GM19238 (cell line): ENCODE results near the gene PLXND1.
"Not testable (repeated sequence)": the region's sequence is repeated elsewhere in the genome, so short reads cannot be mapped to it uniquely, and the experiment has no call there.

Experiments used
- DNase-seq: peaks from one replicate; pipeline ENCODE4 v3.0.0; 2011; ENCODE audit warnings: low spot score; ENCODE audit not compliant: insufficient read length

PLXND1 gene

DNA sequence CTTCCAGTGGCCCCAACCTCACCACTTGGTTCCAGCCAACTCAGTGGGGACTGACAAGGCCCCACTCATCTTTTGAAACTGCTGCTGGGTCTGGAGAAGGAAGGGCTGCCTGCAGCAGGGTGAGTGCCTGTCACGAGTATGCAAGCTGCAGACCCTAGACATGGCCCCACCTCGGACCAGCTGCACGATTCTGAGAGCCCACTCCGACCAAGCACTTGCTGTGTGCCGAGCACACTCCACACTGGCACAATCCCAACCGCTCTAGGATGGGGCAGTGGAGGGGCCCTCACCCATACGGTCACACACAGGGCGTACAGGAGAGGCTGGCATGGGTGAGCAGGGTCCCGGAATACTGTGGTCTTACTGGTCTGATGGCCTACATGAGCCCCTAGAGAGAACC lies 8.0 kb upstream of the PLXND1 start:
- DNase-seq = no peak

DNA sequence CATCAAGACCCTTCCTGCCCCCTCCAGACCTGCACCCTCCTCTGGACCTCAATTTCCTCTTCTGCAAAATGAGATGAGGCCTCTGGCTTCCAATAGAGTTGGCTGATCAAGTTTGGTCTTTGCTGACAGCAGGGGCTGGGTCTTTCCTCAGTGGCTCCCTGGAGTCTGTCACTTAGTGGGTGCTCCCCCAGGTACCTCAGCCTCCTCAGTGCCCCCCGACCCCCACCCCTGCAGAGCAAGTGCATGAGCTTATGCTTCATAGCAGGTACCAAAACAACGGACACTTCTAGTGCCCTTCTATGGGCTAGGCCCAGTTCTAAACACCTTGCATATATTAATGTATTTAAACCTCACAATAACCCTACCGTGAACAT lies 6.9 kb upstream of the PLXND1 start:
- DNase-seq = no peak

DNA sequence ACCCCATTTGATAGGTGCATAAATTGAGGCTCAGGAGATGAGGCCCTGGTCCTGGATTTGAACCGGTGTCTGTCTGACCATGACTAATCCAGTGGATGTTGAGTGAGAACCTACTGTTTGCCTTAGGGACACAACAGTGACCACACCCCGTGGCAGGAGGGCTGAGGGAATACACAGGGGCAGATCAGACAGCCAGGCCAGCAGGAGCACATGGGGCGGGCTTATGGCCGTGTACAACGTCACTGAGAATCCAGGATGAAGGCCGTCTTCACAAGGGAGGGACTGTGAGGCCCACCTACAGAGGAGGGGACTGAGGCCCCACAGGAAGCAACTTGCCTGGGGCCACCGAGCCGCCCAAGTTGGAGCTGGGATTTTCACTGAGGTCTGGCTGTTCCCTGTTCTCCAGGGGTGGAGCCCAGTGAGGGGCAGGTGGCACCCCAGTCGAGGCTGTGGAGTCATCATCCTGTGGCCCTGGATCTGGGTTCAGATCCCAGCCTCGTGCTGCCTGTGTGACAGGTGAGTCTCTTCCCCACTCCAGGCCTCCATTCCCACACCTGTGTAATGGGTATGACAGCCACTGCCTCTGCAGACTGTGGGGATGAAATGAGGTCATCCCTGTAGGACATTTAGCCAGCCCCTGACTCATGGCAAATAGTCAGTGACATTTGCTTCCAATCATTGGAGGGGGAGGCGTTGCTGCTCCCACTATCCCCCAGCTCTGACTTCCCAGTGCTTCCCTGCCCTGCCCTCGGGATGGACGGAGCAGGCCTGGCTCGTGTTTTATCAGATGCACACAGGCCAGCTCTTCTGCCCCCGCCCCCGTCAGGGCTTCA lies 6.3 kb upstream of the PLXND1 start:
- DNase-seq = no peak

DNA sequence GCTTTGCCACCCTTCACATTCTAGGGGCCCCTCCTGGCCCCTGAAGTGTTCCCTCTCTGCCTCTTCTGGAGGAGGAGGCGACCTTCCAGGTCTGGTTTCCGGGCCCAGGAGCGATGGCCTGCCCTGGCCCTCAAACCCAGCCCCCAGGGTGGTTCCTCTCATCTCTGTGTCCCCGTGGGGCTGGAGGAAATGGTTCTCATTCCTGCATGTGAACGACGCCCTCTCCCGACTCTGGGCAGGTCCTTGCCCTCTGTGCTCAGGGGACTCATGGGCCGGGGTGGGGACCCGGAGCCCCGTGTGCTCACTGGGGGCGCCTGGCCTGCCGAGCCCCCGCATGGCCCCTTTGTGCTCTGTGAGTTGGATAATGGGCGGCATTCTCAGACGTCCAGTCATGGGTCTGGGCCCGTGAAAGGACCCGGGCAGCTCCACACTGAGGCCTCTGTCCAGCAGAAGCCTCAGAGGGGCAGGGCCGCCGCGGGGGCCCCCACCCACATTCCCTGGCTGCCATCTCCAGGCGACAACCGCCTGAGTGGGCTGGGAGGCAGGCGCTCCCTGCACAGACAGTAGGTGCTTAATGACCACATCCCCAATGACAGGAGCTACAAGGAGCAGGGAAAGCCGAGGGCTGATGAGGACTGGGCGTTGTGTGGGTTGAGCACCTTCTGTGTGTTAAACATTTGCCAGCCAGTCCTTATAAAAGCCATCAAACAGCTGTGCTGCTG lies 5.5 kb upstream of the PLXND1 start:
- DNase-seq = no peak

DNA sequence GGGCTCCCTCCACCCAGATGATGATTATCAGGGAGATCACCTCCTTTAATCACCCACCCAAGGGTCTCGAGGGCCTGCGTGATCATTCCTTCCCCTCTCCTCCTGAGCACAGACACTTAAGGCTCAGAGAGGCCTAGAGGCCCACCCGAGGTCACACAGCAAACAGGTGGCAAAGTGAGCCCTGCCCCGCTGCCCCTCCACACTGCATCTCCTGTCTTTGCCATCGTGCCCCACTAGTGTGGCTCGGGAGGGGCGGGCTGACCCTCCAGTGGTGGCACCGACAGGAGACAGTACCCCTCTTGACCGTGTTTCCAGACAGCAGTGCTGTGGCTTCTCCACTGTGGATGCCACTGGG lies 4.9 kb upstream of the PLXND1 start:
- DNase-seq = no peak

DNA sequence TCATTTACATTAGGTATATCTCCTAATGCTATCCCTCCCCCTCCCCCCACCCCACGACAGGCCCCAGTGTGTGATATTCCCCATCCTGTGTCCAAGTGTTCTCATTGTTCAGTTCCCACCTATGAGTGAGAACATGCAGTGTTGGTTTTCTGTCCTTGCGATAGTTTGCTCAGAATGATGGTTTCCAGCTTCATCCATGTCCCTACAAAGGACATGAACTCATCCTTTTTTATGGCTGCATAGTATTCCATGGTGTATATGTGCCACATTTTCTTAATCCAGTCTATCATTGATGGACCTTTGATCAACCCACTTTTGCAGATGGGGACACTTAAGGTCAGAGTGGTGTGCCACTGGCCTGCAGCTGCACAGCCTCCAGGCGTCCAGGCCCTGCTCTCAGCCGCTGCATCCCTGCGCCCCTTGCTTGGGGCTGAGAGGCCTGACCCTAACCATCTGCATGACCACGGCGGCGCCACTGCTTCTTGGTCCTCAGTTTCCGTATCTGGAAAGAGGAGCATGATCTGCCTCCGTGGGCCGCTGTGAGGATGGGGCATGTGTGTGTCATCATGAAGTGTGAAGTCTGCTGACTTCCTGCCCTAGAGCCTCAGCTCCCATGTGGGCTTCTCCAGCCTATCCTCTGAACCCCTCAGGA lies 4.4 kb upstream of the PLXND1 start:
- DNase-seq = not testable (repeated sequence)

DNA sequence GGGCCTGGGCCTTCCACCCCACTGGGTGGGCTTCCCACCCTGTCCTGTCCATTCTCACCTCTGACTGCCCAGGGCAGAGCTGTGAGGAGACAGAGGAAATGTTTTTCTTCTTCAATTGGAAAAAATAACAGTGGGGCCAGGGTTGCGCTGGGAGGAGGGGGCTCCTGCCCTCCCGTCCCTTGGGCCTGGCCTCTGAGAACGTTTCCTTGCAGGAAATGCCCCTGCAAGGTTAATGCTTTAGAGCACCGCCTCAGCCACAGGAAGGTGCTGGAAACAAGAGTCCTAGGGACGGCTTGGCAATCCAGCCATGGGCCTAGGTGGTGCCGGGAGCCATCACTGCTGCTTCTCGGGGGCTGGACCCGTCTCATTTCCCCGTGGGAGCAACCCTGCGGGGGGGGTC lies 3.8 kb upstream of the PLXND1 start:
- no peak for DNase-seq

DNA sequence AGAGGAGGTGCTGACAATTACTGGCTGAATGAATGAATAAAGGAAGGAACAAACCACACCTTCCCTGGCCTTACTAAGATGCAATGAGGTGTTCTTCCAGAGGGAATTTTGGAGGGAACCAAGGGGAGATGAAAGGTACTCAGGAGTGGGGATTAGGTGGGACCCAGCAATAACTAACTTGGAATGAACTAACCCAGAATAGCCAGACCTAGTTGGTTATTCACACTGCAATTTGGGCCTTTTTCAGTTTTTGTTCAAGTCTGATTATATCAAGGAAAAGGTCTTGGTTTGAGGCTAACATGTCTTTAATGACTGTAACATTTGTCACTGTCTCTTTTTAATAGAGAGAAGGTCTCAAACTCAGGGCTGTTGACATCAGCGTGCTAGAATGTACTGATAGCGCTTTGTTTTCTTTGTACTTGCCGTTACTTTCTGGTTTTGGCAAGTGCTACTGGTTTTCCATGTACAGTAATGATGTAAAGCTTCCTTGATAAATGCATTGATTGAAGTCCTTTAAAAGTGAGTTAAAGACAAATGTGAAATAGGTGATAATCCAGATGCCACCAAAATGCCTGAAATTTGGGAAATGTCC lies 3.2 kb upstream of the PLXND1 start:
- DNase-seq = no peak

DNA sequence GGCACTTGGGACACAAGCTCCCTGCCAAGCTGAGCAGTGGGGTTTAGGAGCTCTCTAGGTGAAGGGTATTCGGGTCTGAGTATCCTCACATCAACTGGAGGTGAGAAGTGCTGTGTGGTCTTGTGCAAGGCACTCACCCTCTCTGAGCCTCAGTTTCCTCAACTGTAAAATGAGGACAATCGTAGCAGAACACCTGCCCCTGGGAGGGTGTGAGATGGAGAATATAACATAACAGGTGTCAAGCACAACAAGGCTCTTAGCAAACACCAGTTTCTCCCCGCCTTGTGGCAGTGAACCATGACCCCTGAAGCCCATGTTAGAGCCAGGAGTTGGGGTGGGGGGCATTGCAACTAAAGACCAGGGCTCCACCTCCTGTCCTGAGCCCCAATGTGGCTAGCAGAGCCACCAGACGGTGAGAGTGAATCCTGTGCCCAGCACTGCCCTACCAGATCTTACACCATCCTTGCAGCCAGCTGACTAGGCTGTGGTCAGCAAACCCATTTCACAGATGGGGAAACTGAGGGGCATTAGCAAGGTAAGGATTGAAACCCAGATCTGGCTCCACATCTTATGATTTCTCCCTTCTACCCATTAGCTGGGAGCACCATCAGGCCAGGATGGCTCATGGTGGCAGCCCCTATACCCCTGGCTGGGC lies 2.6 kb upstream of the PLXND1 start:
- no peak for DNase-seq

DNA sequence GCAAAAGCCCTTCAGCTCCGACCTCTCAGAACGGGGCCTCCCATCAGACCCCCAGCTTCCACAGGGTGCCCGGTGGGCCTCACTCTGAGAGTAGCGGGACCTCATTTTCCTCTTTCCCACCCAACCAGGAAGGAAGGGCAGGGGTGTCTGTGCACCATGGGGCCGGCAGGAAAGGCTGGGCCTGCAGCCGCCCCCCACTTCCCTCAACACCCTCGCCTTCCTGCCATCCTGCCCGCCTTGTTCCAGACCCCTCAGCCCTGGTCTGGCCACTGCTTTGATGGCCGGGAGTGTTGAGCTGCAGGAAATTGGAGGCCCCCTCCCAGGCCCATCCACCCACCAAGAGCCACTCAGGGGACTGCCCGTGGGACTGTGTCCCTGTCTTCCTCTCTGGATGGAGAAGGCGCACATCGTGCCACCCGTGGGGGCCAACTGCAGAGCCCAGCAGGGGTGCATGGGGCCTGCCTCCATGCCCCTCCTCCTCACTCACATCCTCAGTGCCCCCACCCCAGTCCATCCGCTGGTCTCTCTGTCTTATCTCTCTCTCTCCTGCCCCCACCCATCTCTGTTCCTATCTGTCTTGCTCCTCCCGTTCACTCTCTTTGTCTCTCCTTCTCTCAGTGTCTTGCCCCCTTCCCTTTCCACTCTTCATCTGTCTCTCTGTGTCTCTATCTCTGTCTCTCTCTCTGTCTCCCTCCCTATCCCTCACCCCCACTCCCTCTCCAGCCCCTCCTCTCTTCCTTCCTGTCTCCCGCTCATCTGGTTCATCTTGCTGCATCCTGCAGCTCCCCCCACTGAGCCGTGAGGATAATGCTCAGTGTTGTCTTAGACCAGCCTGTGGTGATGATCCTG lies 1.8 kb upstream of the PLXND1 start:
- DNase-seq = no peak

DNA sequence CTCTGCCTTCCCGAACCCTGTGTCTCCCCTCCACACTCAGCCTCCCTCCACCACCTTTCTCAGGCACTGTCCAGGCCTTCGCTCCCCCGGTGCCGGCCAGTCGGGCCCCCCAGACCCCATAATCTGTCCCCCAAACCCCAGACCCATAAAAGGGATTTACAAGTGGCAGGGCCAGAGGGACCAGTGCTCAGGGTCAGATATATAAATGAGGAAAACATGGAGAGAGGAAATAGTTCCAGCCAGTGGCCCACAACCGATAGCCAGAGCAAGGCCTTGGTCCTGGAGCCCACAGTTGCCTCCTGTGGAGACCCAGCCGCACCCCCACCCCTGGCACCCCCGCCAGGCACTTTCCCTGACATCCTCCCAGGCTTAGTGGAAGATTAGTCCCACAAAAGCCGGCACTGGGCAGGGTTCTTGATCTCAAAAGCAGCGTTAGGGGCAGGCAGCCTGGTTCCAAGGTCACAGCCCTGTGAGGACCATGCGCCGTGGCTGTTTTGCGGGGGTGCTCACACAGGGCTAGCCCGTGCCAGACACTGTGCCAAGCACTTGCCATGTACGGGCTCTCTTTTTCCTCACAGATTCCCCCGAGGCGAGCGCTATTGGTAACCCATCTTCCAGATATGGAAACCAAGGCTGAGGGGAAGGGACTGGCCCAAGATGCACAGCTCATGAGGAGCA lies 1.1 kb upstream of the PLXND1 start:
- DNase-seq = no peak

DNA sequence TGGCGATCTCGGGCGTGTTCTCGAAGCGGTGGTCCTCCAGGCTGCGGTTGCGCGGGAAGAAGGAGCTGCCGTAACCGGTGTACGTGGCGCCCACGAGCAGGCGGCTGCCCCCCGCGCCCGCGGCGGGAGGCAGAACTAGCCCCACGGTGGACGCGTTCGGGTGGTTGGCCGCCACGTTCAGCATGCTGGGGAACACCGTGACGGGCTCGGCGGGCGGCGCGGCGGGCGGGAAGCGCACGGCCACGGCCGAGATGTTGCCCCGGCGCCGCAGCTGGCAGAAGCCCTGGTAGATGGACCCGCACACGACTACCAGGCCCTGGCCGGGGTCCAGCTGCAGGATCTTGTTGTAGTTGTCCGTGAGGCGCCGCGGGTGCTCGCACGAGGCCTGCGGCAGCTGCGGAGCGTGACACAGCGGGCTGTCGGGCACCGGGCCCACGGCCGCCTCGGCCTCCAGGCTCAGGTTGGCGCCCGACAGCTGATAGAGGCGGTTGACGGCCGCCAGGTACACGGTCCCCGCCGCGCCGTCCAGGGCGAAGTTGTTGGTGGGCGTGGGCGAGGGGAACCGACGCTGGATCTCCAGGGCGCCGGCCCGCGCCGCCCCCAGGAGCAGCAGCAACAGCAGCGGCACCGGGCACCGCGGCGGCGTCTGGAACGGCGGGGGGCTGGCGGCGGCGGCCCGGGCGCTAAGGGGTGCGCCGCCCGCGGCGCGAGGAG lies 397 bp downstream of the PLXND1 start:
- no peak for DNase-seq

DNA sequence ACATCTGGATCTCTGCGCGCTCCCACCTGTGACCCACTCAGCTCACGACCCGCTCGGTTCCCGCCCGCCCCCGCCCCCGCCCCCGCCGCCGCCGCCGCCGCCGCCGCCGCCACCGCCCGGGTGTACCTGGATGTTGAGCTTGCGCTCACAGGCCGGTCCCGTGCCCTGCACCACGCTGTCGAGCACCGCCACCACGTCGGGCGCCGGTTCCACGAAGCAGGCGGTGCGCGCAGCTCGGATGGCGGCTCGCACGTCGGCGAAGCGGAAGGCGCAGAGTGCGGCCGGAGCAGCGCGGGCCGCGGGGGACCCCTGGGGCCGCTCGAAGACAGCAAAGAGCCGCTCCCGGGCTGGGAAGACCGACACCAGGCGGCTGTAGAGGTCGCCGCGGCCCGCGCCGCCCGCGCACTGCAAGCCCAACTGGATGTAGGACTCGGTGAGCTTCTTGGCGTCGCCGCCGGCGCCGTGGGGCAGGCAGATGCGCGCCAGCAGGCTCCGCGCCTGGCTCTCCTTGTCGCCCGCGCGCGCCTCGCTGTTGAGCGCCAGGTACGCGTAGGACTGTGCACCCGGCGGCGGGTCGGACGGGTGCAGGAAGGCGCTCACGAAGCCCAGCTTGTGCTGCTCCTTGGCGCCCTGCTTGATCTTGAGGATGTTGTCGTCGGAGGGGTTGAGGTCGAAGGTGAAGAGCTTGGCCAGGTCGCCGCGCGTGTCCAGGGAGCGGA lies 1.1 kb downstream of the PLXND1 start:
- no peak for DNase-seq

DNA sequence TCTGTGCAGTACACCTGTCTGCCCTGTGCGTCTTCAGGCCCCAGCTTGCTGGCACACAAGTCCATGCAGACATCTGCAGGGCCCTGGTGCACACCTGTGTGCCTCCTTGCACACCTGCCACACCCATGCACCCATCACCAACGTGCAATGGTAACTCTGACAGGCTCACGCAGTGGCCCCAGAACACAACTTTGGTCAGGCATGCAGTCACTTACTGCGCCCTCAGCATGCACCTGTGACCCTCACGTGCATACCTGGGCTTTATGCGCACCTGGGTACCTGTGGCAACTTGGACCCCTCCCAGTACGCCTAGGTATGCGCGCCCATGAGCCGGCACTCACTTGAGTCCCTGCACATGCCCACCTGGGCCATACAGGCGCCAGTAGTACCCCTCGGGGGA lies 1.7 kb downstream of the PLXND1 start:
- no peak for DNase-seq

DNA sequence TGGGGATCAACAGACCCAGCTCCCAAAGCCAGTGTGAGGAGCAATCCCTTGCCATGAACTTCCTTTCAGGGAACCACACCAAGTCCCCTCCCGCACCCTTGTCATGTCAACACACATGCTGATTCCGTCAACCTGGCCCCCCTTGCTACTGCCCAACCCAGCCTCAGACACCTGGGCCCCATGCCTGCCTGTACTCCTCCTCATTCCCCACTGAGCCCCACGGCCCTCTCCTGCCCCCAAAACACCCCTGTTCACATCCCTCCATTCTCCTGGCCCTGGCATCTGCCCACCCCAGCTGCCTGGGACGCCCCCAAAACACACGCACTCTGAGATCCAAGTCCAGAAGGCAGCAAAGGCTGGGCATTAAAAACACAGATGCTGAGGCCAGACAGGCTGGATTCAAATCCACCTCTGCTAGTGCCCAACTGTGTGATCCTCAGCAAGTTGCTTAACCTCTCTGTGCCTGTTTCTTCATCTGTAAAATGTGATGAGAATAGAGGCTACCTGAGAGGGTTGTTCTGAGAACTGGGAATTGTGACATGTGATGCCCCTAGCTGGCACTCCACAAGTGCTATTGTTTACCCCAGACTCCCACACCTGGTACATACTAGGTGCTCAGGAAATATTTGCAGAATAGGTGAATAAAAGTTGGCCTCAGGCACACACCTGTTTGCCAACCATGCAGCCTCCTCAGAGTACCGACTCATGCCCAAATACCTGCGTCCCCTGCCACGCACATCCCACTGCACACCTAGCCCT lies 2.3 kb downstream of the PLXND1 start:
- no peak for DNase-seq

DNA sequence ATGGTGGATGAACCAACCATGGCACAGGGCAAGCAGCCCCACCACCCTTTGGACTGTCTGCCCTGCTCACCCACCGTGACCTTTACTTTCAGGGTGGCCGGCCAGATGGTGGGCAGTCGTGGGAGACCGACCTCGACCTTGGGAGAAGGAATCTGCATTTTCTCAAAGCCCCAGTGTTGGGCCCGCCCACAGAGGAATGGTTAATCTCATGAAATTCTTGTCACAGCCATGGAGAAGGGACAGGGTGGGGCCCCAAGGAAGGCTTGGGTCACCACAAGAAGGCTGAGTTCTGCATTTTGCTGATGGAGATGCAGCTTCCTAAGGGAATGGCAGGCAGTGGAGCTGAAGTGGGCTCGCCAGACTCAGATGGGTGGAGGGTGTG lies 2.9 kb downstream of the PLXND1 start:
- no peak for DNase-seq

DNA sequence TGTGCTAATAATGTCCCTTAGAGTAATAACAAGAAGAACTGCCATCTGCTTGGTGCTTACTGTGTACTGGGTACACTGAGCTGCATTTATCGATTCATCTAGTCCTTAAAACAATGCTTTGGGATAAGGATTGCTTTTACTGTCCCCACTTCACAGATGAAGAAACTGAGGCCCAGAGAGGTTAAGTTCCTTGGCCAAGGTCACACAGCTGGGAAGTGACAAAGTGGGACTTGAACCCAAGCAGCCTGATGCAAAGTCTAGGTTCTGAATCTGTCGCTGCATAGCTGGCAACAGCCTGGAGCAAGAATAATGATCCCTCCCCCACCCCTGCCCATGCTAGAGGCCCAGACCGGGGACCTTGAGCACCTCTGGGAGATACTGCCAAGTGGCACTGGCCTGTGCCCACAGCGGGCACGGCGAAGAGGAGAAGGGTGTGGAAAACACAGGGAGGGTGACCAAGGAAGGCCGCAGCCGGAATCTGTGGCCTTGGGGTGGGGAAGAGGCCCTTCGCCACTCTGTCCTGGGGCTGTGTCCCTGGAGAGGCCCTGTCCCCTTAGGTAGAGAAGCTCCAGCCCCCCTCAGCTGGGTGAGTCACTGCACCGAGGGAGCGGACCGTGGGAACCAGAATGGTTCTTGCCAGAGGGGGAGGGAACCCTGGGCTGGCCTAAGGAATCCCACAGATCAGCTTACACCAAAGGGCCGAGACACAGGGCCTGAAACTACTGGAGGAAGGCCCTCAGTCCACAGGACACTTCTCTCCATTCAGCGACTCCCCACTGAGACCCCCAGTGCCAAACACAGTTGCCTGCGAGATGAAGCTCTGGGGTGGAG lies 3.5 kb downstream of the PLXND1 start:
- no peak for DNase-seq
